Osteocyte (in vitro differentiated cells): ENCODE results near the gene NAB2. TPM values are rescaled to one million over a fixed set of nuclear protein-coding genes. Genes with fewer than 3 reads are reported as not detected.

Experiments used
- DNase-seq: peaks from one replicate; pipeline ENCODE4 v3.0.0; 2021; ENCODE audit warnings: mixed read lengths; ENCODE audit not compliant: unreplicated experiment; ENCODE audit errors: extremely low spot score
- H3K27ac Mint-ChIP-seq: one replicate; pipeline ENCODE4 v1.8.0; 2021; ENCODE audit warnings: mild to moderate bottlenecking, mixed read lengths; ENCODE audit not compliant: unreplicated experiment
- H3K27me3 Mint-ChIP-seq: one replicate; pipeline ENCODE4 v1.8.0; 2021; ENCODE audit warnings: mixed read lengths; ENCODE audit not compliant: unreplicated experiment
- H3K36me3 Mint-ChIP-seq: one replicate; pipeline ENCODE4 v1.8.0; 2021; ENCODE audit warnings: mixed read lengths; ENCODE audit not compliant: unreplicated experiment
- H3K4me1 Mint-ChIP-seq: one replicate; pipeline ENCODE4 v1.8.0; 2021; ENCODE audit warnings: mixed read lengths; ENCODE audit not compliant: unreplicated experiment
- H3K4me3 Mint-ChIP-seq: one replicate; pipeline ENCODE4 v1.8.0; 2021; ENCODE audit warnings: mild to moderate bottlenecking, moderate library complexity, mixed read lengths; ENCODE audit not compliant: unreplicated experiment
- H3K9me3 Mint-ChIP-seq: one replicate; pipeline ENCODE4 v1.8.0; 2021; ENCODE audit warnings: mixed read lengths; ENCODE audit not compliant: unreplicated experiment
- CTCF ChIP-seq: fragments of 200-600 bp; sonication (generic); IDR thresholded peaks from 2 replicates; pipeline ENCODE4 v1.5.0; 2021; ENCODE audit warnings: antibody characterized with exemption, mild to moderate bottlenecking, moderate library complexity
- total RNA-seq: library from RNA; stranded (reverse); gene quantifications from 2 replicates; pipeline ENCODE4 v1.2.1, GENCODE V29; 2021

Gene NAB2
- total RNA-seq, 1 donor from 2014 or later = 42.8 TPM

- H3K9me3 Mint-ChIP-seq = no peaks in the 10 kb centered on the region
- peak overlapping the region; percentile 86 for H3K27ac Mint-ChIP-seq
- peak overlapping the region; percentile 63 for H3K4me3 Mint-ChIP-seq
- no peak for DNase-seq
- TF ChIP-seq CTCF = no peak
- H3K4me1 Mint-ChIP-seq = peaks cover 90% of the 10 kb centered on the region
- peaks cover 10% of the 10 kb centered on the region for H3K36me3 Mint-ChIP-seq
- no peaks in the 10 kb centered on the region for H3K27me3 Mint-ChIP-seq
These were observed 45.0 kb downstream of the NAB2 start for GRCh38 chr12:57133916-57134315.

- no peak for DNase-seq
- peaks cover 16% of the 10 kb centered on the region for H3K36me3 Mint-ChIP-seq
- TF ChIP-seq CTCF = no peak
- peaks cover 94% of the 10 kb centered on the region for H3K4me1 Mint-ChIP-seq
- H3K27ac Mint-ChIP-seq = peak overlapping the region; percentile 86
- H3K27me3 Mint-ChIP-seq = no peaks in the 10 kb centered on the region
- H3K4me3 Mint-ChIP-seq = peak overlapping the region; percentile 47
- H3K9me3 Mint-ChIP-seq = no peaks in the 10 kb centered on the region
These were observed 46.0 kb downstream of the NAB2 start for GRCh38 chr12:57134949-57135348.

GRCh38 chr12:57135527-57136326 lies 46.8 kb downstream of the NAB2 start:
- no peak for DNase-seq
- Mint-ChIP-seq H3K36me3 (peaks cover 22% of the 10 kb centered on the region), H3K4me3 (peak overlapping the region; percentile 47), H3K27ac (peak overlapping the region; percentile 86), H3K9me3 (no peaks in the 10 kb centered on the region), H3K27me3 (no peaks in the 10 kb centered on the region), H3K4me1 (peaks cover 93% of the 10 kb centered on the region)
- TF ChIP-seq CTCF = no peak

GRCh38 chr12:57138526-57139272 lies 49.8 kb downstream of the NAB2 start:
- Mint-ChIP-seq H3K4me3 (no peak overlapping the region), H3K36me3 (peaks cover 41% of the 10 kb centered on the region), H3K9me3 (no peaks in the 10 kb centered on the region), H3K27me3 (no peaks in the 10 kb centered on the region), H3K4me1 (peaks cover 77% of the 10 kb centered on the region), H3K27ac (peak overlapping the region; percentile 2)
- no peak for TF ChIP-seq CTCF
- DNase-seq = no peak
